ENCODE results near the gene DPP3.
A peak's percentile ranks its signal among the peaks of the same experiment; 100 is the strongest.
"Not testable (repeated sequence)": the region's sequence is repeated elsewhere in the genome, so short reads cannot be mapped to it uniquely, and the experiment has no call there.

DPP3 gene

GRCh38 chr11:66480117-66480938, at the start of gene DPP3:
Gene DPP3, plus strand, starts transcription at chr11:66480434. Its CDS starts 1,767 bp downstream, at chr11:66482201.
- DNase-seq, result peak; percentile 98

GRCh38 chr11:66431287-66431686, 48.9 kb upstream of the DPP3 start:
- not testable (repeated sequence) for DNase-seq

- DNase-seq, result not testable (repeated sequence)
Measured at GRCh38 chr11:66431871-66432329, 48.3 kb upstream of the DPP3 start.

GRCh38 chr11:66432597-66432996, 47.6 kb upstream of the DPP3 start:
- DNase-seq, result no peak

- DNase-seq, result no peak
Measured at GRCh38 chr11:66437979-66438503, 42.2 kb upstream of the DPP3 start.

GRCh38 chr11:66438504-66439466, 41.4 kb upstream of the DPP3 start, which contains the start of gene MRPL11:
Gene MRPL11, minus strand, starts transcription at chr11:66438848. Its CDS starts 94 bp downstream, at chr11:66438754.
- peak; percentile 99 for DNase-seq

- DNase-seq, result not testable (repeated sequence)
Measured at GRCh38 chr11:66440101-66440939, 39.9 kb upstream of the DPP3 start.

GRCh38 chr11:66440940-66441282, 39.3 kb upstream of the DPP3 start:
- not testable (repeated sequence) for DNase-seq

GRCh38 chr11:66443602-66444001, 36.6 kb upstream of the DPP3 start:
- DNase-seq, result no peak

GRCh38 chr11:66447012-66447411, 33.2 kb upstream of the DPP3 start:
- no peak for DNase-seq

GRCh38 chr11:66448523-66448922, 31.7 kb upstream of the DPP3 start:
- no peak for DNase-seq

- no peak for DNase-seq
Measured at GRCh38 chr11:66450560-66450959, 29.7 kb upstream of the DPP3 start.

- no peak for DNase-seq
Measured at GRCh38 chr11:66451663-66452062, 28.6 kb upstream of the DPP3 start.

GRCh38 chr11:66454247-66454646, 26.0 kb upstream of the DPP3 start:
- DNase-seq, result no peak

- no peak for DNase-seq
Measured at GRCh38 chr11:66454828-66455227, 25.4 kb upstream of the DPP3 start.

- no peak for DNase-seq
Measured at GRCh38 chr11:66457826-66458225, 22.4 kb upstream of the DPP3 start.

- no peak for DNase-seq
Measured at GRCh38 chr11:66459138-66459778, 21.0 kb upstream of the DPP3 start.

GRCh38 chr11:66462010-66462409, 18.2 kb upstream of the DPP3 start:
- no peak for DNase-seq

- DNase-seq, result no peak
Measured at GRCh38 chr11:66462911-66463310, 17.3 kb upstream of the DPP3 start.

GRCh38 chr11:66464116-66464515, 16.1 kb upstream of the DPP3 start:
- not testable (repeated sequence) for DNase-seq

- no peak for DNase-seq
Measured at GRCh38 chr11:66464916-66465315, 15.3 kb upstream of the DPP3 start.
